HAP-1 (cell line): ENCODE measurements around the gene C16orf82.
A peak's percentile ranks its signal among the peaks of the same experiment; 100 is the strongest.

Experiments
- DNase-seq, 2 experiments: peaks; one replicate each; pipeline ENCODE4 v3.0.0-alpha.2; 2016 to 2020; ENCODE audit warnings: low spot score in 2 of 2
- H3K27me3 ChIP-seq: fragments of 250-450 bp; sonication (Bioruptor Pico); 2 replicates; pipeline ENCODE4 v1.5.1; 2020; ENCODE audit warnings: low read depth, mild to moderate bottlenecking, moderate library complexity
- H3K36me3 ChIP-seq: fragments of 250-450 bp; sonication (Bioruptor Pico); replicated peaks from 2 replicates; pipeline ENCODE4 v1.5.1; 2020; ENCODE audit warnings: mild to moderate bottlenecking
- H3K4me1 ChIP-seq: fragments of 250-450 bp; sonication (Bioruptor Pico); 2 replicates; pipeline ENCODE4 v1.5.1; 2020; ENCODE audit warnings: mild to moderate bottlenecking
- H3K4me3 ChIP-seq: fragments of 250-450 bp; sonication (Bioruptor Pico); 2 replicates; pipeline ENCODE4 v1.5.1; 2020; ENCODE audit warnings: mild to moderate bottlenecking, moderate library complexity
- H3K9me3 ChIP-seq: fragments of 250-450 bp; sonication (Bioruptor Pico); 2 replicates; pipeline ENCODE4 v1.5.1; 2020; ENCODE audit warnings: mild to moderate bottlenecking, moderate library complexity
- in situ Hi-C: fragments of 300-500 bp; cut with MboI; formaldehyde crosslinking; loops from 3 replicates; pipeline ENCODE4 v1.14.3; 2020; ENCODE audit warnings: low sequenced_read_pairs, inconsistent platforms, mixed read lengths

The C16orf82 gene

DNA sequence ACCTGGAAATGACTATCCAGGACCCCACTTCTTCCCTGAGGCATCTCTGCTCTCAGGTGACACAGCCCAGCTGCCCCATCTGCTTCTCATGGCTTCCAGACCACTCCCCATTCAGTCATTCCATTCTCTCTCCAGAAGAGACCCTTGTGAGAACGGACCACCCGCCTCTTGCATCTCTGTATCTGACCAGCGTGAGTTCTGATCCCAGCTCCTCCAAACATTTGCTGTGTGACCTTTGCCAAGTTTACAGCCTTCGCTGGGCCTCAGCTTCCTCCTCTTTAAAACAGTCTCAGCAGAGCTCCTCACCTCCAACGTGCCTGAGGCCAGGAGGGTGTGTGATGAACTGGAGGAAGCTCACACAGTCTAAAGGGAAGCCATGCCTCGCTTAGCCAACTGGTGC is 39.6 kb downstream of the C16orf82 start:
- Histone ChIP-seq H3K9me3 (no peaks in the 10 kb centered on the region), H3K36me3 (no peaks in the 10 kb centered on the region), H3K27me3 (no peaks in the 10 kb centered on the region), H3K4me1 (no peaks in the 10 kb centered on the region), H3K4me3 (no peak overlapping the region)
- no peak for DNase-seq
- in situ Hi-C loops, result loop anchor here (25.0 kb wide), 1 partner anchor 1269 kb away; no protein-coding TSS in a partner anchor

DNA sequence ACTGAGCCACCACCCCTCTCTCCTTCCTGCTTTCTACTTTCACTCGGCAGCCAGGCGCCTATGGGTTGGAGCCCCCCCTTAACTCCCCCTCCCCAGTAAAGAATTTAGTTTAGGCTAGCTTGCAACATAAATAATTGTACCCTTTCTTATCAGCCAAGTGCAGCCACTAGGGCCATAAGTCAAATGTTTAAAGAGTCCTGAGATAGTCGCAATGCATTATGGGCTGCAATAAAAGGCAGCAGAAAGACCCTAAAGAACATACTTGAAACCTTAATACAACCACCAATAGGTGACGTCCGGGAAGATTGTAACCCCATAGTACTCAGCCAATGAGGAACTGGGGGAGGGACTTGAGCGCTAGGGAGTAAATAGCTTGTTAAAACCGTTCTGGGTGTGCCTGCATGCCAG is 40.5 kb downstream of the C16orf82 start:
- Histone ChIP-seq H3K27me3 (no peaks in the 10 kb centered on the region), H3K4me1 (no peaks in the 10 kb centered on the region), H3K4me3 (no peak overlapping the region), H3K9me3 (no peaks in the 10 kb centered on the region), H3K36me3 (no peaks in the 10 kb centered on the region)
- in situ Hi-C loops, result loop anchor here (25.0 kb wide), 1 partner anchor 1270 kb away; no protein-coding TSS in a partner anchor
- DNase-seq, result peak in 1 of 2 experiments; percentile 29

DNA sequence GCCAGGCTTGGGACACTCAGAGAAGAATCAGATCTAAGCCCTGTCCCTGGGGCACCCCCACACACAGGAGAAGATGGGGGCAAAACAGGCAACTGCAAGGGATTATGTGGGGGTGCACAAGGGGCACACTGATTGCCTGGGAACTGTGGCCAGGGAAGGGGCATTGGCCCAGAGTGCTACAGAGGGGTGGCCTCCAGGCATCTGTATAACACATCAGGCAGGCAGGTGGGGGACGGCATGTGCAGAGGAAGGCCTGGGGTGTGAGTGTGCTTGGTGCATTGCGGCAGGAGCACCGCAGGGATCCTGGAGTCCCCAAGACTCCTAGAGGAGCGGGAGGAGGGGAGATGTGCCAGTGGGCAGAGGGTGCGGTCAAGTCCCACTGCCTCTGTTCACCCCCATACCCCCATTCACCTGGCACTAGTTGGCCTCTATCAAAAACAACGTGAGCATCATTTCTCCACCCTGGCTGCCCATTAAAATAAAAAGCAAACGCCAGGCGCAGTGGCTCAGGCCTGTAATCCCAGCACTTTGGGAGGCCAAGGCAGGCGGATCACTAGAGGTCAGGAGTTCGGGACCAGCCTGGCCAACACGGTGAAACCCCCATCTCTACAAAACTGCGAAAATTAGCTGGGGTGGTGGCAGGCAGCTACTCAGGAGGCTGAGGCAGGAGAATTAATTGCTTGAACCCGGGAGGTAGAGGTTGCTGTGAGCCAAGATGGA is 41.5 kb downstream of the C16orf82 start:
- Histone ChIP-seq H3K27me3 (no peaks in the 10 kb centered on the region), H3K36me3 (no peaks in the 10 kb centered on the region), H3K4me1 (no peaks in the 10 kb centered on the region), H3K9me3 (no peaks in the 10 kb centered on the region), H3K4me3 (no peak overlapping the region)
- in situ Hi-C loops, result loop anchor here (25.0 kb wide), 1 partner anchor 1271 kb away; no protein-coding TSS in a partner anchor
- DNase-seq, result no peak

DNA sequence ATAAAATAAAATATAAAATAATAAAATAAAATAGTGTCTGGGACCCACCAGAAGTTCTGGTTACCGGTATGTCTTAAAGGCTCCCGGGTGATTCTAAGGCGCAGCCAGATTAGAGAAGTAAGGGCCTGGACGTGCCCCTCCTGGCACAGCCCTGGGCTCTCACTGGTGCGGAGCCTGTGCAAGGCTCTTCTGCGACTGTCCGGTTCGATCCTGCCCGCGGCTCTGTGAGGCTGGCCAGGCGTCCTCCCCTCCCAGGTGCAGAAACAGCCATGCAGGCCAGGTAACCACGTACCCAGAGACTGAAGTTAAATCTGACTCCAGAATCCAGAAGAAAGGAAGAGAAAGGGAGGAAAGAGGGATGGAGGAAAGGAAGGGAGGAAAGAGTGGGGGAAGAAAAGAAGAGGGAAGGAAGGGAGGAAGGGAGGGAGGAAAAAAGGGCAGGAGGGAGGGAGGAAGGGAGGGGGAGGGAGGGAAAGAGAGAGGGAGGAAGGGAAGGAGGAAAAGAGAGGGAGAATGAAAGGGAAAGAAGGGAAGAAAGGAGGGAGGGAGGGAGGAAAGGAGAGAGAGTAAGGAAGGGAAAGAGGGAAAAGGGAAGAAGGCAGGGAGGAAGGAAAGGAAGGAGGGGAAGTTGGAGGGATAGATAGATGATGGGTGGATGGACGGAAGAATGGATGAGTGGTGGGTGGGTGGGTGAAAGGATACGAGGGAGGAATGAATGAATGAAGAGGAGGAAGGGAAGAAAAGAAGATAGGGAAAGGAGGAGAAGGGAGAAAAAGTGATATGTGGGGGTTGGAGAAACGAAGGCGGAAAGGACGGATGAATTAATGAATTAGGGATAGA is 42.3 kb downstream of the C16orf82 start:
- no peak for DNase-seq
- no peak overlapping the region for H3K4me3 ChIP-seq
- in situ Hi-C loops, result loop anchor here (25.0 kb wide), 1 partner anchor 1272 kb away; no protein-coding TSS in a partner anchor

DNA sequence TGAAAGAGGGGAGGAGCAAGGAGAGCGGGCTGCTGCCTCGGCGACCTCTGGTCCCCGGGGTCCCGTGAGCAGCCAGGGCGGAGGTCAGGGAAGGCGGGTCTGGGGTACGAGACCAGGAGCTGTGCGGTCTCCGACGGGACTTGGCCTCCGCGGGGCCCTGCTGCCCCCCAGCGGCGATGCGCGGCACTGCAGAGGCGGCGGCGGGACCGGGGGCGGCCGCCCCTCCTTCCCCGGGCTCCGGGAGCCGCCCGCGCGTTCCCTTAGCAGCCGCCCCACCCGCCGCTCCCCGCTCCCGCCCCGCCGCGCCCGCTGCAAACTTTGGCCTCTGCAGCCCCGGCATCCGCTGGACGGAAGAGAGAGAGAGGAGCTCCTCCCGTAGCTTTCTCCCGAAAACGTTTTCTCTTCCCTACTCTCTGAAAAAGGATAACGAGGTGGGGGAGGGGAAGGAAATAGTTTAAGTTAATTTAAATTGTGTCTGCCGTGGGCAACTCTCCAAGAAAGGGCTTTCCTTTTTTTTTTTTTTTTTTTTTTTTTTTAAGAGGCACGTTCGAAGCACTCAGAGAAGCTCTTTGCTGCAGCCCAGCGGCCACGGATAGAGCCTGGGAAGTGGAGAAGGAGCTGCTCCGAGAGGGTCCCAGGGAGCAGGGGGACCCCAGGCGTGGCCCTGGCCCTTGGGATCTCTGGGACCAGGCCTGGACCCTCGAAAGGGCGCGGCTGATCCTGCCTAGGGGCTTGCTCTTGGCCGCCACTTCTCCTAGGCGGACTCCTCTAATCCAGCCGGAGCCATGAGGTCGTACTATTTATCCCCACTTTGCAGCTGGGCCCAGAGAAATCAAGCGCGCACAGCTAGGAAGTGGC is 43.2 kb downstream of the C16orf82 start:
- H3K27me3 ChIP-seq, result no peaks in the 10 kb centered on the region
- peak overlapping the region; percentile 16; the same call in 1 of the 2 replicates for H3K4me3 ChIP-seq
- no peaks in the 10 kb centered on the region for H3K36me3 ChIP-seq
- H3K4me1 ChIP-seq, result no peaks in the 10 kb centered on the region
- in situ Hi-C loops, result loop anchor here (25.0 kb wide), 1 partner anchor 1273 kb away; no protein-coding TSS in a partner anchor
- DNase-seq, result peak; percentile 59 to 85
- H3K9me3 ChIP-seq, result no peaks in the 10 kb centered on the region

More for the DNA sequence above, 42.3 kb downstream of the C16orf82 start:
- no peaks in the 10 kb centered on the region for H3K4me1 ChIP-seq
- no peaks in the 10 kb centered on the region for H3K9me3 ChIP-seq
- H3K36me3 ChIP-seq, result no peaks in the 10 kb centered on the region
- H3K27me3 ChIP-seq, result no peaks in the 10 kb centered on the region

DNA sequence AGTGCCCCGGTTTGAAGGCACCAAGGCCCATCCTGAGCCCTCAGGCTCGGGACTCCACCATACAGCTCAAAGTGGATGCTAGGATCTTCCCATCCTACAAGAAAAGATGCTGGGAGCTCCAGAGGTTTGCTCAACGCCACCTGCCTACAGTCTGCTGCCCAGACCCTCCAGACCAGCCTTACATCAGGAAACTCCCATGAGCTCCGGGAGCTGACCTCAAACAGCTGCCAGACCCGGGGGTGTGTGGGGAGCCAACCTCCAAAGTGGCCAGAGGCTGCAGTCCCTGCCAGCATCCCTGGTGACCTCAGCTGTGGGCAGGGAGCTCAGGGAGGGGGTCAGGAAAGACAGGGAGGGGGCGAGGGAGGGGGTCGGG is 43.8 kb downstream of the C16orf82 start:
- Histone ChIP-seq H3K9me3 (no peaks in the 10 kb centered on the region), H3K27me3 (no peaks in the 10 kb centered on the region), H3K36me3 (no peaks in the 10 kb centered on the region), H3K4me3 (no peak overlapping the region), H3K4me1 (no peaks in the 10 kb centered on the region)
- no peak for DNase-seq
- in situ Hi-C loops, result loop anchor here (25.0 kb wide), 1 partner anchor 1273 kb away; no protein-coding TSS in a partner anchor

DNA sequence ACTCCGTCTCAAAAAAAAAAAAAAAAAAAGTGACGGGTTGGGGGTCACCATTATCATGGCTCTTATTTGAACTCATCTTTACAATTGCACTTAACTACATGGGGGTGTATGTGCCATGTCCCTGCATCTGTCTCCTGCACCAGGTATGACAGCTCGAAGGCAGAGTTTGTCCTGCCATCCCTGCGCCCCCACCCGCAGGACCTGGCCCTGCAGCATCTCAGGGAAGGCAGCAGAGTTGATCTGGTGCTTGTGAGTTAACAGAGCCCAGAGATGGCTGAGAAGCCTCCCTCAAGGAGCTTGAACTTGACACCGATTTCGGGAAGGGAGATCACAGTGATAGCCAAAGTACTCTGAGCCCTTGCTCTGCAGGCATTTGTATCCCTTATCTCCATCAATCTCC is 44.8 kb downstream of the C16orf82 start:
- in situ Hi-C loops, result loop anchor here (25.0 kb wide), 1 partner anchor 1274 kb away; no protein-coding TSS in a partner anchor
- H3K4me1 ChIP-seq, result no peaks in the 10 kb centered on the region
- H3K36me3 ChIP-seq, result no peaks in the 10 kb centered on the region
- no peaks in the 10 kb centered on the region for H3K9me3 ChIP-seq
- no peak overlapping the region for H3K4me3 ChIP-seq
- DNase-seq, result no peak
- H3K27me3 ChIP-seq, result no peaks in the 10 kb centered on the region

DNA sequence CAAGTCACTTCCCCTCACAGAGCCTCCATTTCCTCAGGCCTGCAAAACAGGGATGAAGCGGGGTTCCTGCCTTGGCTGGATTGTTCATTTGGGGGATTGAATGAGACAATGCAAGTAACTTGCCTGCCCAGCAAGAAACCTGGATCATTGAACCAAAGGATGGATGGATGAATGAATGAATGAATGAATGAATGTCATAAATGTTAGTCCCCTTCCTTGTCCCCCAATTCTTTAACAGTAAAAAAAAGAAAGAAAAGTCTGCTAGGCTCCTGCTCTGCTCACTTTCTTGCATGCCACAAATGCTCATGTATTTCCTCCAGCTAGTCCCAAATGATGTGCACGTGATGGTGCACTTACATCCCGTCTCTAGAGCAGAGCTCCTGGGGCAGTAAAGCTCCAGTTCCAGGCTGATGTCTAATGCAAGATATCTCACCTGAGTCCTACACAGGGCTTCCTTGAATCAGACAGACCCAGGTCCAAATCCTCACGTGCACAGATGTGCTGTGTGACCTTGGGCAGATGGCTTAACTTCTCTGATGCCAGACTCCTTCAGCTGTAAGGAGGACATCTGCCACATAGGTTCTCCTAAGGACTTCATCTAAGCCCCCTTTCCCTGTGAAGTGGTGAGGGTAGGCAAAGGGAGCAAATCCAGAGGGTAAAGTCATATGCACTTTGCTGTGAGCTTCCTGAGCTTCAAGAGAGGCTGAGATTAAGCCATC is 45.5 kb downstream of the C16orf82 start:
- Histone ChIP-seq H3K9me3 (no peaks in the 10 kb centered on the region), H3K4me3 (no peak overlapping the region), H3K27me3 (no peaks in the 10 kb centered on the region), H3K4me1 (no peaks in the 10 kb centered on the region), H3K36me3 (no peaks in the 10 kb centered on the region)
- in situ Hi-C loops, result loop anchor here (25.0 kb wide), 1 partner anchor 1275 kb away; no protein-coding TSS in a partner anchor
- no peak for DNase-seq

DNA sequence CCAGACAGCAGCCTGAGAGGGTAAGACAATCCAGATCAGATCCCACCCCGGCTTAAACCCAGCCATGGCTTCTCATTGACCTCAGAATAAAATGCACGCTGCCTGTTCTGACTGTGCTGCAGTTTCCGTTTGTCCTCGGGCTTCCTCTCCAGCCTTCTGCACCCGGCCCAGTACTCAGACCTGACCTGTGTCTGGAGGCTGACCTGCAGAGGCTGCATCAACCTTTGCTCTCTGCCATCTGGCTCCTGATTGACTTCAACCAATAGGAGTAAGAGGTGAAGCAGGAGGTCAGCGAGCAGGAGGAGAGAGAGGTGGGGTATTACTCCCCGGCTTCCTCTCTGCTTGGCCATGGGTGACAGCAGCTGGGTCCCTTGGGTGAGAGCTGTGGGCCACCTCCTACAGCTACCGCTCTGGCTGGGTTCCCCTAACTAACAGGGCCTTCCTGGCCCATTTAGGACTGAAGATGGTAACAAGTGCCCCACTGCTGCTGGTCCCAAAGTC is 46.7 kb downstream of the C16orf82 start:
- no peak overlapping the region for H3K4me3 ChIP-seq

DNA sequence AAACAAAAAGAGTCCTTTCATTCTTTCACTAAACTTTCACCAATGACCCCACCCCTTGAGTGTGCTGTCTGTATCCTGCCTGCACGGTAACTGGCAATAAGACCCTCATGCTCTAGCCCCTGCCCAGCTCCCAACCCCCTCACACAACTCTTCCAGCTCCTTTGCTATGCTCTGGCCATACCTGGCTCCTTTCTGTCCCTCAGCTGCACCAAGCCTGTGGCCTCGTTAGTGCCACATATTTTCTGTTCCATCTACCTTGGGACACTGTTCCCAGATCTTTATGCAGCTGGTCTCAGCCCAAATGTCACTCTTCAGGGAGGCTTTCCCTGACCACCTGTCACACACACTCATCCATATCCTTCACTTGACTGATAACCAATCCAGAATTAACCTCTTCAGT is 47.3 kb downstream of the C16orf82 start:
- Histone ChIP-seq H3K9me3 (no peaks in the 10 kb centered on the region), H3K4me3 (no peak overlapping the region), H3K36me3 (no peaks in the 10 kb centered on the region), H3K4me1 (no peaks in the 10 kb centered on the region), H3K27me3 (no peaks in the 10 kb centered on the region)
- no peak for DNase-seq
- in situ Hi-C loops, result loop anchor here (25.0 kb wide), 1 partner anchor 1277 kb away; no protein-coding TSS in a partner anchor

More for the DNA sequence above, 46.7 kb downstream of the C16orf82 start:
- Histone ChIP-seq H3K36me3 (no peaks in the 10 kb centered on the region), H3K27me3 (no peaks in the 10 kb centered on the region), H3K9me3 (no peaks in the 10 kb centered on the region), H3K4me1 (no peaks in the 10 kb centered on the region)
- in situ Hi-C loops, result loop anchor here (25.0 kb wide), 1 partner anchor 1276 kb away; no protein-coding TSS in a partner anchor
- no peak for DNase-seq

DNA sequence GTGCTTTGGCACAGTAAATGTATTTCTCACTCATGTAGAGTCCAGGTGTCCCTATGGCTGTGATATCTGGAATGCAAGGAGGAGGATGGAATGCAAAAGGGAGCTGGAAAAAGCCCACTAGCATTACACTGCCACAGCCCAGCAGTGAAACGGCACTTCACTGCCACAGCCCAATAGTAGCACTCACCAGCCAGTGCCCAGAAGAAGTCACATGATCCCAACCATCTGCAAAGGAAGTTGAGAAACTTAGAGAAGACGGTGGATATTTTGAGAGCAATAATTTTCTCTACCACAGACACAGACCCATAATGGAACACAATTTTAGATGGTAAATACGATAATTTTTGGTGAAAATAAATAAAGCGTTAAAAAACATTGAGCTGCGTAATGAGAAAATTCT is 51.8 kb downstream of the C16orf82 start:
- H3K4me3 ChIP-seq, result no peak overlapping the region
- no peaks in the 10 kb centered on the region for H3K9me3 ChIP-seq
- DNase-seq, result no peak
- in situ Hi-C loops, result loop anchor here (25.0 kb wide), 1 partner anchor 1281 kb away; no protein-coding TSS in a partner anchor
- no peaks in the 10 kb centered on the region for H3K27me3 ChIP-seq
- H3K36me3 ChIP-seq, result no peaks in the 10 kb centered on the region
- no peaks in the 10 kb centered on the region for H3K4me1 ChIP-seq
